NCI-H2029 (cell line): Measurements from ENCODE around the gene INF2.

Experiments used
- DNase-seq: peaks from one replicate; lab custom pipeline; 2025; lab: John Stamatoyannopoulos, UW

Gene INF2

DNA sequence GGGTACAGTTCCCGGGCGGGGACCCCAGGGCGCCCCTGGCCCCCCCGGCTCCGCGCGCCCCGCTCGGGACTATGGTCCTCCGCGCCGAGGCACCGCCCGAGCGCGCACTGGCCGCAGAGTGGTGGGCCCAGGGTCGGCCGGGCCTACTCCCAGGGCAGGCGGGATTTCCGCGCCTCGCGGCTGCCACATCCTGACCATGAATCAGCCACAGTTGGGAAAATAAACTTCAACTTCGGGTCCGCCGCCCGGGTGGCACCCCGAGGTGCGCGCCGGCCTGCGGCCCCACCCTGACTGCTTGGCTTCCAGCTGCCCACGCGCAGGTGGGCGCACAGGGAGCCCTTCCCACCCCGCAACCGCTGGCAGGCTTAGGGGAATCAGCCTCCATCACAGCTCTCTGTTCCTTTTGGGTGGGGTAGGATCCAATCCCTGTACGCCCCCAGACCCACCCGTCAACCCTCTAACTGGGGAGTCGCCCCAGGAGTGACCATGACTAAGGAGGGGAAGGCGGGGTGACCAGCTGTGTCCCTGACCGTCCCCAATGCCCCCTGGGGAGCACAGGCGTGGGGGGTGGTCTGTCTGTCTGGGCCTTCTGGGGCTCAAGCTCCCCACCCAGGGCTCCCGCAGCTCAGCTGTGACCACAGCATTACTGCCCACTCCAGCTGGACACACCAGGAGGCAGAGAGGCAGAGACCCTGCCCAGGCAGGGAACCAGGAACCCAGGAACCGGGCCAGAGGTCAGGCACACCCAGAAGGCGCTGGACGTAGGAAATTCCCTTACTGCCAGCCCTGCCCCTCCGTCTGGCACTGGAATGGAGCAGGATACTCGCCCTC is 678 bp downstream of the INF2 start:
- no peak for DNase-seq

- no peak for DNase-seq
Measured at GRCh38 chr14:104690861-104691455, 1.5 kb downstream of the INF2 start.

- no peak for DNase-seq
Measured at GRCh38 chr14:104691546-104692260, 2.3 kb downstream of the INF2 start.

- DNase-seq, result no peak
Measured at GRCh38 chr14:104692261-104692938, 3.0 kb downstream of the INF2 start.

DNA sequence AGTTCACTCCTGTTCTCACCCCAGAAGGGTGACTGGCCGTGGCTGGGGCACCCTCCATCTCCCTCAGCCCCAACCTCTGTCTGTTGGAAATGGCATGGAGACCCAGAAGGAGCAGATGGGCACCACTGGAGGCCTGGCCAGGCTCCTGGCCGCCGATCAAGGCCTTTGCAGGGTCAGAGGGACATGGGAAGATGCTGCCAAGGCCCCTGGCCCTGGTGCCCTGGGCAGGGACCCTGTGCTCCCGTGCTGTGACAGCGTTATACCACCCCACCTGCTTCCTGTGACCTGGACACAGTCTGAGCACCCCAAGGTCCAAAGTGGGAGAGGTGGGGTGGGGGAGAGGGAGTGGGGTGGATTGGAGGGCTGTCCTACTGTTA is 3.5 kb downstream of the INF2 start:
- DNase-seq, result no peak

GRCh38 chr14:104693482-104694431 is 4.3 kb downstream of the INF2 start:
- no peak for DNase-seq

DNA sequence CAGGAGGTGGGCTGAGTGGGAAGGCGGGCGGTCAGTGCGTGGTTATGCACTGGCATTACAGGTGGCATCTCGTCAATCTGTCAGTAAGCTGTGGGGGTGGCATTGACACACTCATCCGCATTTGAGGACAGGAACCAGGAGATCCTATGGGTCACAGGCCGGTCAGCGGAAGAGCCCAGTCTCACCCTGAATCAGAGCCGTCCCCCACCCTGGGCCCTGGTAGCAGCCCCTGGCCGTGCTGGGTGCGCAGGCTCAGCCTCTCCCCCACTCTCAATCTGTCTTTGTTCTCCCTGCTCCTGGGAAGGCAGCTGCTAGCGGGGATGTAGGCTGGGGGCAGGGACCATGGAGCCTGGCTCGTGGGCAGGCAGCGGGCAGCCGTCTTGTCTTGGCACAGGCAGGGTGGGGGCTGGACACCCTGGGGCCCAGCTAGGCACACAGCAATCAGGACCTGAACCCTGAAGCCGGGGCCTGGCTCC is 5.1 kb downstream of the INF2 start:
- DNase-seq, result no peak

DNA sequence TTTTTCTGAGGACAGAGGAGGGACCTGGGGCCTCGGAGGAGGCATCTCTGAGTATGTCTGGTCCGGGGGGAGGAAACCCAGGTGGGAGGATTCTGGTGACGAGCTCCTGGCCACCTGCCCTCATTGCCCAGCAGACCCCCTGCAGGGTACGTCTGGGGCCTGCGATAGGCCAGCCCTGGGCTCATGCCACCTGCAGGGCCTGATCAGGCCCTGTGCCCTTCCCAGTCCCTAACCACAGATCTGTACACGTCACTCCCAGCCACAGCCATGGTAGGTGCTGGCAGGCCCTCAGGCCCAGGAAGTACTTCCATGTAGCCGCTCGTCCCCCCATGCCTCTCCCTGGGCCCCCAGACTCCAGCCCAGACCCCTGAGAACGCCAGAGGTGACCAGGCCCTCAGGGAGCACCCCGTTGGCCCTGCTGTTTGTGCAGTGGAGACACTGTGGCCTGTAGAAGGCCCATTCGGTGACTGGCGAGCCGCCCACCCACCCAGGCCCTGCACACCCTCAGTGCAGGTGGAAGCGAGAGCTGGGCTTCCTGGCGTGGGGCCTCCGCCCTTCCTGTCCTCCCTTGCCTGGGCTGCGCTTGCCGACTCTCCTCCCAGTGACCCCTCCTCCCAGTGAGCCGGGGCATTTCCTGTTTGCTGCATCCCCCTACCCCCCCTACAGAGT is 5.7 kb downstream of the INF2 start:
- DNase-seq, result peak; percentile 65

DNA sequence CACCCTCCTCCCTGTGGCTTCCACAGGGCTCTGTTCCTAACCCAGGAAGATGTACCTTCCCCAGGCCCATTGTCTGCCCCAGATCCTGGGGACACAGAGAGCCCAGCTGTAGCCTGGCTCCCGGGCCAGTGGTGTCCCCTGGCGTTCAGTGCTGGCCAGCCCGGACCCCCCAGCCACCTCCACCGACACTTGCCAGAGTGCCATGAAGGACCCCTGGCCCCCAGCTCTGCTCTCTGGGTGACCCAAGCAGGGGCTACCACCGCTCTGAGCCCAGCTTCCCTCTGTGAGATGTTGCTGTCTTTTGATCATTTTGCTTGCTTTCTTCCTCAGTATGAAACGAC is 6.2 kb downstream of the INF2 start:
- DNase-seq, result no peak

- no peak for DNase-seq
Measured at GRCh38 chr14:104696671-104697316, 7.4 kb downstream of the INF2 start.

DNA sequence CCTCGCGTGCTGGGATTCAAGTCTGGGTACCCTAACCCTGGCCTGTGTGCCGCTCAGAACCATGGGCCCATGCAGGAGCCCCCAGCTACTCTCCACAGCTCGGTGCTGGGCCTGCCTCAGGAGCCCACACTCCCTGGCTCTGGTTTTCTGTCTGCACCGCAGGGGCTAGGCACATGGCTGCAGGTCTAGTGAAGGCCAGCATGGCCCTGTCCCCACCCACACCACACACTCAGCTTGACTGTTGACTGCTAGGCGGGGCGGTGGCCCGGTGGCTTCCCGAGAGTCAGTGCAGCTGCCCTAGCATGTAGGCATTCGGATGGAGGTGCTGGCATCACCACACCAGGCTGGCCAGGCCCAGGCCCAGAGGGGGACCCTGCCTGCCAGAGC is 7.9 kb downstream of the INF2 start:
- DNase-seq, result no peak

GRCh38 chr14:104697892-104698583 is 8.6 kb downstream of the INF2 start:
- DNase-seq, result no peak

- no peak for DNase-seq
Measured at GRCh38 chr14:104698688-104699425, 9.4 kb downstream of the INF2 start.

DNA sequence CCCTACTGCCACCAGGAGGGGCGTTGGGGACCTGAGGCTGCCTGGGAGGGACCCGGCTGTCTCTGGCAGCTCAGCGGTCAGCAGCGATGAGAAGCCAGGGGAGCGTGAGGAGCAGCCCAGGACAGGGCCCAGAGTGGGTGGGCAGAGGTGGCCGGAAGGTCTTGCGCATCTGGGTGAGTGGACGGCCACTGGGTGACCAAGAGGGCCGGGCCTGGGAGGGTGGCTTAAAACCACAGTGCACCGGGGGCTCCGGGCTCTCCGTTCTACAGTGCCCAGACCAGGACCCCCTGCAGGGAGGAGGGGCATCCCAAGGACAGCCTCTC is 10.0 kb downstream of the INF2 start:
- DNase-seq, result no peak

DNA sequence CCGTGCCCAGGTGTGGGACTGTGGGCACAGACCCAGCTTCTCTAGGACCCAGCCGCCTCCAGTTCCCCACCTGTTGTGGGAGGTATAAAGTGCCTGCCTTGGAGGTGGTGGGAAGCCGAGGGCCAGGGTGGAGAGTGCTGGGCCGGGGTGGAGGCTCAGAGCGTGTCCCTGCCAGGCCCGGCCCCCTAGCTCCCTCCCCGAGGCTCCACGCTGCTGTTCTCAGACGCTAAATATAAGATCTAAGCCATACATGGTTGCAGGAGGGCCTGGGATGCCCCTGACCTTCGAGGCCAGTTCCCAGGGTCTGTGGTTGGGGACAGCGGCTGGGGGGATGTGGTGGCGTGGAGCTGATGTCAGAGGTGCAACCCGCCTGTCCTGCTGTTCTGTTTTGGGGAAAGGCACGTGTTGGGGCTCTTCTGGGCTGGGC is 10.8 kb downstream of the INF2 start:
- no peak for DNase-seq

GRCh38 chr14:104700747-104701217 is 11.4 kb downstream of the INF2 start:
- no peak for DNase-seq

DNA sequence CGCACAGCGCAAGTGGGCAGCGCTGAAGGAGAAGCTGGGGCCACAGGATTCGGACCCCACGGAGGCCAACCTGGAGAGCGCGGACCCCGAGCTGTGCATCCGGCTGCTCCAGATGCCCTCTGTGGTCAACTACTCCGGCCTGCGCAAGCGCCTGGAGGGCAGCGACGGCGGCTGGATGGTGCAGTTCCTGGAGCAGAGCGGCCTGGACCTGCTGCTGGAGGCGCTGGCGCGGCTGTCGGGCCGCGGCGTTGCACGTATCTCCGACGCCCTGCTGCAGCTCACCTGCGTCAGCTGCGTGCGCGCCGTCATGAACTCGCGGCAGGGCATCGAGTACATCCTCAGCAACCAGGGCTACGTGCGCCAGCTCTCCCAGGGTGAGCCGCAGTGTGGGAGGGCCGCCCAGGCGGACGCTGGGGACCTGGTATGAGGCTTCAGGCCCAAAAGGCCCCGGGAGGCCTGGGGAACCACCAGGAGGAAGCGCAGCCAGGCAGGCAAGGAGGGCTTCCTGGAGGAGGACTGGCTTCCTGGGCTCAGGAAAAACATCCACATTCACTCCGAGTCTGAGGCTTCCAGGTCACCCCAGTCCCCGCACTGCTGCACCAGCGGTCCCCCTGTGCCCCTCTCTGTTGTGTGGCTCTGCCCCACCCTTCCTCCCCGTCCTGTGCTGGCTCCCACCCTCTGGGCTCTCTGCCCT is 12.1 kb downstream of the INF2 start:
- no peak for DNase-seq

GRCh38 chr14:104702106-104702505 is 12.7 kb downstream of the INF2 start:
- no peak for DNase-seq
